HG03442 (cell line): ENCODE data around the gene TMEM59L.

Experiments
- ATAC-seq: cut with Tn5 transposase; IDR thresholded peaks from one replicate; pipeline ENCODE4 v1.9.1; 2021; ENCODE audit warnings: mild to moderate bottlenecking, moderate library complexity; ENCODE audit not compliant: unreplicated experiment

The TMEM59L gene

DNA sequence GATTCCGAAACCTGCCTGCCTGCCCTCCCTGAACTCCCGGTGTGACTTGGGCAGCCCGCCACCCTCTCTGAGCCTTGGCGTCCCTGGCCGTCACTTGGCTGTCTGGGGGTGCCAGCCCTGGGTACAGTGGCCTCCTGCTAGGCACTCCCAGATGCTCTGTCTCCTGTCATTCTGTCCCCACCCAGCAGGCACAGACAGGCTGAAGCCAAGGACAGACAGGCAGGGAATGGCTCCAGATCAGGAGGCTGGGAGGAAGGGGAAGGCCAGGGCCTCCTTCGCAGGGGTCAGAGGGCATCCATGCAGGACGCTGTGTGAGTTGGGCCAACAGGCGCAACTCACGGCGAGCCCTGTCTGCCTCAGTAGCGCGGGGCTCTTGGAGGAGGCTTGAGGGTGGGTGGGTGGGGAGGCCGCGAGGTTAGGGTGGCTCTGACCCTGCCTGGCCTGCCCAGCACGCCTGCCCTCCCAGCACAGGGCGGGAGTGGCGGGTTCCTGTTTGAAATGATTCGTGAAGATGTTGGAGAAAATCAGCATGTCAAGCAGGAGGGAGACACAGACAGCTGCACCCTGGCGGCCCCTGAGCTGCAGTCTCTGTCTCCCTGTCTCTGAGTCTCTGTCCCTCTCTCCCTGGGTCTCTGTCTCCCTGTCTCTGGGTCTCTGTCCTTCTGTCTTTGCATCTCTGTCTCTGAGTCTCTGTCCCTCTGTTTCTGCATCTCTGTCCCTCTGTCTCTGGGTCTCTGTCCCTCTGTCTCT is 43.8 kb downstream of the TMEM59L start:
- ATAC-seq = no peak

DNA sequence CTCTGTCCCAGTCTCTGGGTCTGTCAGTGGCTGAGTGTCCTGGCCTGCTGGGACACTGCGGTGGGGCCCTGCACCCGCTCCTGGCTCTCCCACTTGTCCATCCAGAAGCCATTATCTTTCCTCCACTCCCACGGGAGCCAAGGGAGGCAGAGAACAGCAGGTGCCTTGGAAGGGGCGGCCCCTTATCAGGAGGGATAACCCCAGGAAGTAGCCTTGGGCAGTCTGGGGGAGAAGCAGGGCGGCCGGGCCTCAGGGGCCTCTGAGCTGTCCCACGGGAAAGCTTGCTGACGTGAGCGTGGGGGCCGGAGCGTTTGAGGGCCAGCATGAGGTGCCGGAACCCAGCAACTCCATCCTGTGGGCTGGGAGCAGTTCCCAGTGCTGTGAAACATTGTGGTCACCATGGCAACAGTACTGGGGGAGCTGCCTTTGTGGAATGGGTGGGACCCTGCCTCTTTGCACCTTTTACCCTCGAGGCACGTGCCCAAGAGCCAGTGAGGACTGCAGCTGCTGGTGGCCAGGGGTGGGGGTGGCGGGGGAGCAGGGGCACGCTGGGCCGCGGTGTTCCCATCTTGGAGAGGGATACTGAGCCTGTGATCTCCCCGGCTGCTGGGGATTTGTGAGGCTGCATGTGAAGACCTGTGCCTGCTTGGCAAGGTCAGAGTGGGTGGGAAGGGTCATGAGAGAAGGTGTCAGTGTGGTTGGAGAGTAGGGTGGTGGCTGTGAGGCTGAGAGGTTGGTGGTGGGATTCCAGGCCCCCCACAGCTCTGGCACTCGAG is 45.1 kb downstream of the TMEM59L start:
- no peak for ATAC-seq

DNA sequence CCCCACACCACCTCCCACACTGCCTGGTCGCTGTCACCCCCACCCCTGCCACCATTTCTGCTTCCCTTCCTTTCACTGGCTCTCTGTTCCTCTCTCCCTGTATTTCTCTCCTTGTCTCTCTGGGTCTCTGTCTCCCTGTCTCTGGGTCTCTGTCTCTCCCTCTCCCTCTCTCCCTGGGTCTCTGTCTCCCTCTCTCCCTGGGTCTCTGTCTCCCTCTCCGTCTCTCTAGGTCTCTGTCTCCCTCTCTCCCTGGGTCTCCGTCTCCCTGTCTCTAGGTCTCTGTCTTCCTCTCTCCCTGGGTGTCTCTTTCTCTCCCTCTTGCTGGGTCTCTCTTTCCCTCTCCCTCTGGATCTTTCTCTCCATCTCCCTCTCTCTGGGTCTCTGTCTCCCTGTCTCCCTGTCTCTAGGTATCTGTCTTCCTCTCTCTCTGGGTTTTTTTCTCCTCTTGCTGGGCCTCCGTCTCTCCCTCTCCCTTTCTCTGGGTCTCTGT is 45.7 kb downstream of the TMEM59L start:
- no peak for ATAC-seq

DNA sequence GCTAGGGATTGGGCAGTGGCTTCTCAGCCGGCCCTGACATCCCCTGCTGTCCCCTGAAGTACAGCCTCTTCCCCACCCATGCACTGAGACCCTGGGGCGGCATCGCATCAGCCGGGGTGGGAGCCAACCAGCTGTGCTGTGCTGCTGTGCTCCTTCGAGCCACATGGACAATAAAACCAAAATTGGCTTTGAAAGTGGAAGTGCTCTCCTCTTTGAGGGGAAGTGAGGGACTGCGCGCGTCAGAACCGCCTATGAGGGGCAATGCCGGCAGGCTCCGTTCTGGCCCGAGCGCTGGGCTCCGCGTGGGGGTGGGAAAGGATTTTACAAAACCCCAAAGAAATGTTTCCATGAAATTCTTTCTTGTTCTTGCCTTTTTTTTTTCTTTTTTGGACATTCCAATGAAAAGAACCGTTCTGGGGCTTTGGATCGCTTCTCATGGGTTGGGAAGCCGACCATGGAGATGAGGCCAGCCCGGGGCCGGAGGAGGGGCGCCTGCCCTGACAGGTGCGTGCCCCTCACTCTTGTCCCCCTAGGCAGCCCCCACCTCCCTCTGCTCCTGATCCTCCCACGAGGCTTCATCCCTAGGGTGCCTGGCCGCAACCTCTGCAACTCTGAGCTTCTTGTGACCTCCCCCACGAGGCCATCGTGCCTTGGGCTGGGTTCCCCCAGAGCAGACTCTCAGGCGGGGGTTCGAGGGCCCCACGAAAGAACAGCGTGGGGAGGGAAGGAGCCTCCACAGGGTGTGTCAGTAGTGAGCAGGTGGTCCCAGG is 46.8 kb downstream of the TMEM59L start:
- ATAC-seq = no peak

DNA sequence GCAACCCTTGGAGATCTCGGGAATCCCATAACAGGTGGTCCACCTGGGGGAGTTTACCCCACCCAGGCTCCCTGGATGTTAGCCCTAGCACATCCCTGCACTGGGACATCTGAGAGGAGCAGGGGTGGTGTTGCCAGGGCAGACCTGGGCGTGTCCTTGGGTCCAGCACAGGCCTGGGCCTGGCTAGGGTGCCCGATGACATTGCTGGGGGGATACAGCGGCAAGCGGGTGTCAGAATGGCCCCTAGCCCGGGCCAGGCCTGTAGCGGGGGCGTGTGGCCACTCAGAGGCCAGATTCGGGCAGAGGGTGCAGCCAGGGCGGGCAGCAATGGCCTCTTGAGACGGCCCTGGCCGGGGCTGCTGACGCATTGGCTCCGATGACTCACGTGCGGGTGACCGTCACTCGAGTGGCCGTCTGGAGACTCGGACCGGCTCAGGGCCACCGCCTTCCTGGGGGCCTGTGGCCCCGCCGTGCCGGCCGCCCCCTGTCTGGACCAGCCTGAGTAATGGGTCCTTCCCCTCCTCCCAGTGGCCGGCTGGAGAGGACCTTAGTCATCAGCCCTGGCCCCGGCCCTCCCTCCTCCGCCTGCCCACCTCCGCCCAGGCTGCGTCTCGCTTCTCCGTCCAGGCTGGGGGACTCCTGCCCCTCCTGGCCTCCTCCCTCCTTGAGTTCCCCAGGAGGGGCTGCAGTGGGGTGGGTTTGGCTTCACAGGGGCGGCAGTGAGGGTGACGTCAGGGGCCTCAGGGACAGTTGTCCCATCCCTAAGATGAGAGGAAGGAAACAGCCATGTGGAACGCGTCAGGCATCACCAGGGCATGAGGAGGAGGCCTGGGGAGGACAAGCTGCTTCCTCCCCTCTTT is 47.6 kb downstream of the TMEM59L start:
- no peak for ATAC-seq

DNA sequence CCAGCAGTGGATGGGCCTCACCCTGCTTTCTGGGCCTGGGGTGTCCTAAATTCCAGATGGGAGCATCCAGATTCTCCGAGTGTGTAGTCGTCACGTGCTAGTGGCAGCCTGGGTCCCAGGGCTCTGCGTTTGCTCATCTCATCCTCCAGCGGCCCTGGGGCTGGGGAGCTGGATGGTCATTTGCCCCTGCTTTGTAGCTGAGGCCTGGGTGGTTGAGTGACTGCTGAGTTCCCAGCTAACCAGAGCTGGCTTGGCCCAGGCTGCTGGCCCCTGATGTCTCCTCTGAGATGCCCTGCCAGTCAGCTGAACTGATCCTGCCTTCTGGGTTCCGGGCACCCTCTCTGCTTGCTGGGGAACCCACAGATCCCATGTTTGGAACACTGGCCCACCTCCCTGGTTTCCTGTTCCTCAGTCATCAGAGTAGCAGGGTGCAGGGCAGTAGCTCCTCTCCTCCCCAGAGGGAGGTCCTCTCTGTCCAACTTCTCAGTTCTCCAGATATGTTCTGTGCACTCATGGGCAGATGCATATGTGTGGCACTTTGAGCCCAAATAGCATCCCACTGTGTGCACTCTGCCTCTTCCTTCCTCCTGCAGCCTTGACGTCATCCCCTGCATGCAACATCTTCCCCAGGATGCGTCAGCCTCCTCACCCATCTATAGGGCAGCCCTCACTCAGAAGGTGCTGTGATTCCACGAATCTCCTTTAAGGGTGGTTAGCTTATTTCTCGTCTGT is 48.4 kb downstream of the TMEM59L start:
- no peak for ATAC-seq

DNA sequence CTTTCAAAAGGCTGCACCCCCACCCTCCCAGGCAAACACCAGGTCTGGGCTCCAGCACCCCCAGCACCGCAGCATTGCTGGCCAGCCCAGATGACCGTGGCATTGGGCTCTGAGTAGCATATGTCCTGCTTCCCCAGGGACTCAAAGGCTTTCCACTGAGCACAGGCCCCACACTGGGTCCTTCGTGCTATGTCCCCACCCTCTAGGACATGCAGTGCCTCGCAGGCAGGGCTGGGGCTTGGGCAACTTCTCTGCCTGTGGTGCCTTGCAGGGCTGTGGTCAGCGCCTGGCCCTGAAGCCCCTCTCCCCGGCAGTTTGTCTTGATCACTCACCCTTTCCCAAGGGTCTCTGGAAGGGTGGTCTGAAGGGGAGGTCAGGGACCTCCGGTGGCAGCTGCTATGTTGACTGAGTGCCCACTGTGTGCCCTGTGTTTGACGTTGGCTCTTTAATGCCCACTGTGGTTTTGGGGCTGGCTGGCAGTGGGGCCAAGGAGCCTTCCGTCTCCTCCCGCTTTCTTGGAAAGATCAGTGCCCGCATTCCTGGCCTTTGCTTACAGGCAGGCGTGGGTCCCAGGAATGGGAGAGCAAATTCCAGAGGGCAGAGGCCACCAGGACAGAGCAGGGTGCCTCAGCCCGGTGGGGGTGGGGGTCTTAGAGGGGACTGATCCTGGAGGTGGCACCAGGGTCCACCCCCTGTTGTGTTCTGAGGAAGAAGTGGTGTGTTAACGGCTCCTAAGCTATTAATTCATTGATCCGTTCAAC is 50.5 kb downstream of the TMEM59L start:
- no peak for ATAC-seq

DNA sequence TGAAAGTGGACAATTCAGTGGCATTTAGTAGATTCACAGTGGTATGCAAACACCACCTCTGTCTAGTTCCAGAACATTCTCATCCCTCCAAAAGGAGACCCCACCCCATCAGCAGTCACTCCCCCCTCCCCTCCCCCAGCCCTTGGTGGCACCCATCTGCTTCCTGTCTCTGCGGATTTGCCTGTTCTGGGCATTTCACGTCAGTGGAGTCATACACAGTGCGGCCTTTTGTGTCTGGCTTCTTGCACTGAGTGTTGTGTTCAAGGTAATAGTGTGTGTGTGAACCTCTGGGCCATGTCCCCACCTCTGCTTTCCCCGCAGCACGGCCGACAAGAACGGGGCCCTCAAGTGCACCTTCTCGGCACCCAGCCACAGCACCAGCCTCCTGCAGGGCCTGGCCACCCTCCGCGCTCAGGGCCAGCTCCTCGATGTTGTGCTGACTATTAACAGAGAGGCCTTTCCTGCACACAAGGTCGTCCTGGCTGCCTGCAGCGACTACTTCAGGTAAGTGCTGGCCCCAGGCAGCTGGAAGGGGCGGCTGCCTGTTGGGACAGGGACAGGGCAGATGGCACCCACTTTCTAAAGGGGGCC is 51.4 kb downstream of the TMEM59L start:
- ATAC-seq = no peak

DNA sequence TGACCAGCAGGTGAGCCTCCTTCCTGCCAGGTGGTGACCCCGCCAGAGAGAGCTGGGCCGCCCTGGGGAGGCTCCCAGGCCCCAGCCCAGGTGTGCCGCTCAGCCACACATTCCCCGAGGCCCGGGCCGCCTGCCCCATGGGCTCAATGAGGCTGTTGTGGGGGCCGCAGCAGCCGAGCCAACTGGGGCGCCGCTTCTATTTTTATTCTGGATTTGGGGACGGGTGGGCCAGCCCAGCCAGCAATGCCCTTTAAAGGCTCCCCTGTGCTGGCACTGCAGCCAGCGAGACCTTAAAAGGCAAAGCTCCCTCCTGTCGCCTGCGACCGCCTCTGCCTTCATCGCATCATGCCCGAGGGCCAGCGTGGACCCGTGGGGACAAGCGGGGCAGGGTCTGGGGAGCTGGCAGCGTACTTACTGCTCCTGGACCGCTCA is 53.1 kb downstream of the TMEM59L start:
- ATAC-seq = no peak

DNA sequence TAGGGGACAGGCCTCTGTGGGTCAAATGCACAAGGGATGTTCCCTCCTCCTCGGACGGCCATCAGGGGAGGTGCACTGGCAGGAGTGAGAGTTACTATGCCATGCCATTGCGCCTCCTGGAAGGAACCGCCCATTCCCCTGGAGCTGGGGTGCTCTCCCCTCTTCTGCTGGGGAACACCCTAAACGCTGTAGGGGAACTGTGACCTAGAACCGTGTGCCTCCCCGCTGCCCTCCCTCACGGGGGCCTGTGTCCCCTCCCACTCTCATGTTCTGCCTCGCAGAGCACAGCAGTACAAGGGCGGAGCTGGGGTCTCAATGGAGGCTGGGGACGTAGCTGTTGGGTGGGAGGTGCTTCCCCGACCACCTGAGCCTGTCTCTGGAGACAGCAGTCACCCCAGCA is 53.6 kb downstream of the TMEM59L start:
- ATAC-seq = no peak

DNA sequence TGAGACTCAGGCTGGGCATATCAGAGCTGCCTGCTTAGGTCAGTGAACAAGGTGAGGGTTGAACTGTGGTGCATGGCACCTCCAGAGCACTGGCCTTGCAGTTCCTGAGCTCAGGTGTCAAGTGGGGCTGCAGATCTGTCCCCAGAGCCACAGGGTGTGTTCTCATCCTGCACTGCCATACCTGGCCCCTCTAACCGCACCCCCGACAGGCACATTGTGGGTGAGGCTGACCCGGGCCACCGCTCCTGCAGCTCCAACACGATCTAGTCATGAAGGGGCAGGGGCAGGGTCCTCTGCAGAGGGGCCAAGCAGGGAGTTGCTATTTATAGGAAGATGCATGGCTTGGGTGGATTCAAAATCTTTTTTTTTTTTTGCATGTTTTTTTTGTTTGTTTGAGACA is 54.1 kb downstream of the TMEM59L start:
- ATAC-seq = no peak

DNA sequence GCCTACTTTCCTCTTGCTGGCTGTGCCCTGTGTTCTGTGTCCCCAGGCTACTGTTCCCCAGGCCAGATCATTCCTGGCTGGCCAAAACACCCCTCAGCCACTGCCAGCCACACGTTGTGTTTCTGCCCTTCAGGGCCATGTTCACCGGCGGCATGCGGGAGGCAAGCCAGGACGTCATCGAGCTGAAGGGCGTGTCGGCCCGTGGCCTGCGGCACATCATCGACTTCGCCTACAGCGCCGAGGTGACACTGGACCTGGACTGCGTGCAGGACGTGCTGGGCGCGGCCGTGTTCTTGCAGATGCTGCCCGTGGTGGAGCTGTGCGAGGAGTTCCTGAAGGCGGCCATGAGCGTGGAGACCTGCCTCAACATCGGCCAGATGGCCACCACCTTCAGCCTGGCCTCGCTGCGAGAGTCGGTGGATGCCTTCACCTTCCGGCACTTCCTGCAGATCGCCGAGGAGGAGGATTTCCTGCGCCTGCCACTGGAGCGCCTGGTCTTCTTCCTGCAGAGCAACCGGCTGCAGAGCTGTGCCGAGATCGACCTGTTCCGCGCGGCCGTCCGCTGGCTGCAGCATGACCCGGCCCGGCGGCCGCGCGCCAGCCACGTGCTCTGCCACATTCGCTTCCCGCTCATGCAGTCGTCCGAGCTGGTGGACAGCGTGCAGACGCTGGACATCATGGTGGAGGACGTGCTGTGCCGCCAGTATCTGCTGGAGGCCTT is 55.0 kb downstream of the TMEM59L start:
- ATAC-seq = no peak

DNA sequence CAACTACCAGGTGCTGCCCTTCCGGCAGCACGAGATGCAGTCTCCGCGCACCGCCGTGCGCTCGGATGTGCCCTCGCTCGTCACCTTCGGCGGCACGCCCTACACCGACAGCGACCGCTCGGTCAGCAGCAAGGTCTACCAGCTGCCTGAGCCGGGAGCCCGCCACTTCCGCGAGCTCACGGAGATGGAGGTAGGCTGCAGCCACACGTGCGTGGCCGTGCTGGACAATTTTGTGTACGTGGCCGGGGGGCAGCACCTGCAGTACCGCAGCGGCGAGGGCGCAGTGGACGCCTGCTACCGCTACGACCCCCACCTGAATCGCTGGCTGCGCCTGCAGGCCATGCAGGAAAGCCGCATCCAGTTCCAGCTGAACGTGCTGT is 55.6 kb downstream of the TMEM59L start:
- ATAC-seq = no peak

DNA sequence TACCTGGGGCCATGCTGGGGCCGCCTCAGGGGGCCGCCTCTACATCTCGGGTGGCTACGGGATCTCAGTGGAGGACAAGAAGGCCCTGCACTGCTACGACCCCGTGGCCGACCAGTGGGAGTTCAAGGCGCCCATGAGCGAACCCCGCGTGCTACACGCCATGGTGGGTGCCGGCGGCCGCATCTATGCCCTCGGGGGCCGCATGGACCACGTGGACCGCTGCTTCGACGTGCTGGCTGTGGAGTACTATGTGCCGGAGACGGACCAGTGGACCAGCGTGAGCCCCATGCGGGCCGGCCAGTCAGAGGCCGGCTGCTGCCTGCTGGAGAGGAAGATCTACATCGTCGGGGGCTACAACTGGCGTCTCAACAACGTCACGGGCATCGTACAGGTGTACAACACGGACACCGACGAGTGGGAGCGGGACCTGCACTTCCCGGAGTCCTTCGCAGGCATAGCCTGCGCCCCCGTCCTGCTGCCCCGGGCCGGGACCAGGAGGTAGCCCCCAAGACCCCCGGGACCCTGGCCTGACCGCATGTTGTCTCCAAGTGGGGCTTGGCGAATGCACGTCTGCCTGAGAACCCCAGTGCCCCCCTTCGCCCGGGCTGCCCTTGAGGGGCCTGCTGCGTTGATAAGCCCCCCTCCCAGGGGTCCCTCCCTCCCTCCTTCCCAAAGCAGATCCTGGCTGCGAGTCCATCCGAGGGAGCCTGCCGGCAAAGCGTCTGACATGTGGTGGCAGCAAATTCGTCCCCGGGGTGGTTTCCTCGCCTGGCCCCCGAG is 56.3 kb downstream of the TMEM59L start:
- no peak for ATAC-seq

DNA sequence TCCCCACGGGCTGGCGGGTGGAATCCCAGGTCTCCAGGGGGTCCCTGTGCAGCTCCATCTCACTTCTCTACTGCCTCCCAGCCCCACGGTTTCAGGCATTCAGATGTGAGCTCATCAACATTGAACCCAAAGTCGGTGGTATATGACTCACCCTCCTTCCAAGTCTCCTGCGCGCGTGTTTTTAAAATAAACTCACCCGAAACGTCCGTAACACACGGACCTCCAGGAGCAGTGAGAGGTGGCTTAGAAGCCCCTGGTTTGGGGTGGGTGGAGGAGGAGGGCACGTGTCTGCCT is 56.8 kb downstream of the TMEM59L start:
- no peak for ATAC-seq

DNA sequence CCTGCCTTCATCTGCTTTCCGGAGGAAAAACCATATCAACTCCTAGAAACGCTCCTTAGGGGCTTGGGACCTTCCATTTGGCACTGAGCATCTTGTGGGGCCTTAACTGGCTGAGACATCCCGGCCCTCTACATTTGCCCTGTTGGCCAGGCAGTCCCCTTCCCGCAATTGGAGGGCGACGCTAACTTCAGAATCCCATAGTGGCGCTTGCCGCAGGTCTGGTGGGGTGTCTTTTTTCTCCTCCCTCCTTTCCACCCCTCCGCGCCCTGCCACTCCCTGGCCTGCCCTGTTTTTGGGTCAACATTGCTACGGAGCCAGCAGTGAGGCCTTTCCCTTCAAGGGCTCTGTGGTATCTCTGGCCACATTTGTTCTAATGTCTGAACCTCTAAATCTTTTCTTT is 57.2 kb downstream of the TMEM59L start:
- ATAC-seq = no peak

DNA sequence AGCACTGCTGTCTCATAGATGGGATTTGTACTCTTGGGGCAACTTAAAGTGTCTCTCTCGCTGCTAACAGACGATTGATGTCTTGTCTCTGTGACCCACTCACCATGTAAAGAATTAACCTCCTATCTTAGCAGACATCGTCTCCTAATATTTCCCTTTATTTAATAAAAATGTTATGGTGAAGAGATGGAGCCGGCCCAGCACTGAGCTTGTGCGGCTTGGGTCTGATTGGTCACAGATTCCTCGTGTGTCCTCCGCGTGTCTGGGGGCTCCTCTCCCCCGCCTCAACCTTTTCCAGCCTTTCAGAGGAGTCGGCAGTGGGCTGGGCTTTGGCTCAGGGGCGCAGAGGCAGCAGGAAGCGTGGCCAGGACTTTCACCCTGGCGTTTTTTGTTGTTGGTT is 57.6 kb downstream of the TMEM59L start:
- no peak for ATAC-seq
